Stimulated activated CD8-positive, alpha-beta memory T cell treated with anti-CD3 and anti-CD28 coated beads, Interleukin-12 subunit alpha, Interleukin-12 subunit beta, amount 100 ng/mL, for 24 hours (primary cell): Measurements from ENCODE around the gene BAIAP2L1.
A peak's percentile ranks its signal among the peaks of the same experiment; 100 is the strongest.

Source experiments
- DNase-seq: peaks from one replicate; pipeline ENCODE4 v3.0.0-alpha.2; 2020; ENCODE audit errors: extremely low read depth

The BAIAP2L1 gene

GRCh38 chr7:98278936-98279335 lies 122.0 kb downstream of the BAIAP2L1 start:
- DNase-seq = no peak

- DNase-seq = no peak
Observed at GRCh38 chr7:98278408-98278807, 122.5 kb downstream of the BAIAP2L1 start.

- no peak for DNase-seq
Observed at GRCh38 chr7:98276241-98276761, 124.6 kb downstream of the BAIAP2L1 start.

- DNase-seq = no peak
Observed at GRCh38 chr7:98267303-98267702, 133.6 kb downstream of the BAIAP2L1 start.

- no peak for DNase-seq
Observed at GRCh38 chr7:98266840-98267239, 134.1 kb downstream of the BAIAP2L1 start.

- DNase-seq = no peak
Observed at GRCh38 chr7:98265841-98266271, 135.0 kb downstream of the BAIAP2L1 start.

GRCh38 chr7:98257701-98258100 lies 143.2 kb downstream of the BAIAP2L1 start:
- no peak for DNase-seq

- DNase-seq = no peak
Observed at GRCh38 chr7:98256431-98256830, 144.5 kb downstream of the BAIAP2L1 start.

- no peak for DNase-seq
Observed at GRCh38 chr7:98254951-98255610, 145.8 kb downstream of the BAIAP2L1 start.

GRCh38 chr7:98254516-98254915 lies 146.4 kb downstream of the BAIAP2L1 start:
- no peak for DNase-seq

- DNase-seq = no peak
Observed at GRCh38 chr7:98252425-98253054, 148.3 kb downstream of the BAIAP2L1 start.

GRCh38 chr7:98251601-98252424 lies 149.1 kb downstream of the BAIAP2L1 start, which contains the start of gene TECPR1:
TSS of gene TECPR1 (minus strand) at chr7:98252232. CDS start at chr7:98246146, 6,086 bp downstream.
- peak; percentile 74 for DNase-seq

GRCh38 chr7:98251231-98251600 lies 149.7 kb downstream of the BAIAP2L1 start:
- no peak for DNase-seq

GRCh38 chr7:98250789-98251188 lies 150.1 kb downstream of the BAIAP2L1 start:
- no peak for DNase-seq

GRCh38 chr7:98249106-98249505 lies 151.8 kb downstream of the BAIAP2L1 start:
- no peak for DNase-seq

- no peak for DNase-seq
Observed at GRCh38 chr7:98248156-98248555, 152.7 kb downstream of the BAIAP2L1 start.

- DNase-seq = no peak
Observed at GRCh38 chr7:98244871-98245270, 156.0 kb downstream of the BAIAP2L1 start.

- no peak for DNase-seq
Observed at GRCh38 chr7:98242934-98243333, 158.0 kb downstream of the BAIAP2L1 start.

- no peak for DNase-seq
Observed at GRCh38 chr7:98242342-98242741, 158.5 kb downstream of the BAIAP2L1 start.

- DNase-seq = no peak
Observed at GRCh38 chr7:98241674-98242241, 159.1 kb downstream of the BAIAP2L1 start.
